ENCODE data around the gene DGKI. TPM values are rescaled to one million over a fixed set of nuclear protein-coding genes. Genes with fewer than 3 reads are reported as not detected.

The DGKI gene
- total and polyA plus RNA-seq, 4 donors, result 1.1 to 11.3 (median 5.2) TPM

- H3K4me3 ChIP-seq (ENCODE audit: low read length in 2 of 2), result peak overlapping the region in 1 of 2 donors; percentile 50
- no peaks in the 10 kb centered on the region for H3K4me1 ChIP-seq (ENCODE audit: control insufficient read depth in 1 of 2, insufficient read depth in 2 of 2, low read length in 2 of 2)
- no peaks in the 10 kb centered on the region for H3K9me3 ChIP-seq (ENCODE audit: control insufficient read depth, low read length)
- intact Hi-C loops (cut with DNase I), result no loop called here
- ATAC-seq (ENCODE audit: low FRiP score) (peak; percentile 26), DNase-seq (no peak)
- no peaks in the 10 kb centered on the region for H3K27me3 ChIP-seq (ENCODE audit: control insufficient read depth in 1 of 2, insufficient read depth in 2 of 2, low read length in 1 of 2)
- H3K27ac ChIP-seq (ENCODE audit: low read depth in 1 of 2, low read length in 2 of 2), result no peak overlapping the region
- WGBS, 2 donors, result 2 to 4% methylated on average over 5 of the region's 5 CpGs
- no peaks in the 10 kb centered on the region for H3K36me3 ChIP-seq (ENCODE audit: control insufficient read depth in 1 of 2, insufficient read depth in 2 of 2, low read length in 1 of 2)
These were observed 503.9 kb downstream of the DGKI start for GRCh38 chr7:137342828-137343261.

GRCh38 chr7:137342265-137342664 lies 504.5 kb downstream of the DGKI start:
- no peak for ATAC-seq (ENCODE audit: low FRiP score)
- intact Hi-C loops (cut with DNase I), result no loop called here
- H3K4me3 ChIP-seq (ENCODE audit: low read length in 2 of 2), result peak overlapping the region in 1 of 2 donors; percentile 26

GRCh38 chr7:137337902-137338301 lies 508.9 kb downstream of the DGKI start:
- Histone ChIP-seq H3K4me3 (ENCODE audit: low read length in 2 of 2) (no peak overlapping the region), H3K4me1 (ENCODE audit: control insufficient read depth in 1 of 2, insufficient read depth in 2 of 2, low read length in 2 of 2) (no peaks in the 10 kb centered on the region), H3K9me3 (ENCODE audit: control insufficient read depth, low read length) (no peaks in the 10 kb centered on the region), H3K36me3 (ENCODE audit: control insufficient read depth in 1 of 2, insufficient read depth in 2 of 2, low read length in 1 of 2) (no peaks in the 10 kb centered on the region), H3K27me3 (ENCODE audit: control insufficient read depth in 1 of 2, insufficient read depth in 2 of 2, low read length in 1 of 2) (no peaks in the 10 kb centered on the region), H3K27ac (ENCODE audit: low read depth in 1 of 2, low read length in 2 of 2) (no peak overlapping the region)
- ATAC-seq (ENCODE audit: low FRiP score), result no peak
- intact Hi-C loops (cut with DNase I), result no loop called here
- 70 to 81% methylated on average over 2 of the region's 2 CpGs for WGBS, 2 donors
- no peak for DNase-seq

More at GRCh38 chr7:137342265-137342664, 504.5 kb downstream of the DGKI start:
- H3K27ac ChIP-seq (ENCODE audit: low read depth in 1 of 2, low read length in 2 of 2), result no peak overlapping the region
- H3K9me3 ChIP-seq (ENCODE audit: control insufficient read depth, low read length), result no peaks in the 10 kb centered on the region
- H3K4me1 ChIP-seq (ENCODE audit: control insufficient read depth in 1 of 2, insufficient read depth in 2 of 2, low read length in 2 of 2), result no peaks in the 10 kb centered on the region
- no peaks in the 10 kb centered on the region for H3K27me3 ChIP-seq (ENCODE audit: control insufficient read depth in 1 of 2, insufficient read depth in 2 of 2, low read length in 1 of 2)
- DNase-seq, result no peak
- 18 to 30% methylated on average over 3 of the region's 3 CpGs for WGBS, 2 donors
- no peaks in the 10 kb centered on the region for H3K36me3 ChIP-seq (ENCODE audit: control insufficient read depth in 1 of 2, insufficient read depth in 2 of 2, low read length in 1 of 2)

GRCh38 chr7:137335814-137336213 lies 511.0 kb downstream of the DGKI start:
- Histone ChIP-seq H3K4me3 (ENCODE audit: low read length in 2 of 2) (no peak overlapping the region), H3K36me3 (ENCODE audit: control insufficient read depth in 1 of 2, insufficient read depth in 2 of 2, low read length in 1 of 2) (no peaks in the 10 kb centered on the region), H3K27ac (ENCODE audit: low read depth in 1 of 2, low read length in 2 of 2) (no peak overlapping the region), H3K27me3 (ENCODE audit: control insufficient read depth in 1 of 2, insufficient read depth in 2 of 2, low read length in 1 of 2) (no peaks in the 10 kb centered on the region), H3K4me1 (ENCODE audit: control insufficient read depth in 1 of 2, insufficient read depth in 2 of 2, low read length in 2 of 2) (no peaks in the 10 kb centered on the region), H3K9me3 (ENCODE audit: control insufficient read depth, low read length) (no peaks in the 10 kb centered on the region)
- 83 to 91% methylated on average over 4 of the region's 4 CpGs for WGBS, 2 donors
- DNase-seq (no peak), ATAC-seq (ENCODE audit: low FRiP score) (no peak)
- intact Hi-C loops (cut with DNase I), result no loop called here

GRCh38 chr7:137331378-137331777 lies 515.4 kb downstream of the DGKI start:
- 30 to 75% methylated on average over 8 of the region's 8 CpGs for whole genome bisulfite sequencing, 2 donors
- Histone ChIP-seq H3K9me3 (ENCODE audit: control insufficient read depth, low read length) (no peaks in the 10 kb centered on the region), H3K4me1 (ENCODE audit: control insufficient read depth in 1 of 2, insufficient read depth in 2 of 2, low read length in 2 of 2) (no peaks in the 10 kb centered on the region), H3K27ac (ENCODE audit: low read depth in 1 of 2, low read length in 2 of 2) (no peak overlapping the region), H3K36me3 (ENCODE audit: control insufficient read depth in 1 of 2, insufficient read depth in 2 of 2, low read length in 1 of 2) (no peaks in the 10 kb centered on the region), H3K27me3 (ENCODE audit: control insufficient read depth in 1 of 2, insufficient read depth in 2 of 2, low read length in 1 of 2) (no peaks in the 10 kb centered on the region), H3K4me3 (ENCODE audit: low read length in 2 of 2) (no peak overlapping the region)
- ATAC-seq (ENCODE audit: low FRiP score) (no peak), DNase-seq (no peak)
- intact Hi-C loops (cut with DNase I), result no loop called here

Other genes starting within 250 kb of the DGKI start
- gene CREB3L2, start 155.1 kb upstream of the DGKI start, total RNA-seq, result 100 to 1,000 TPM; 109 to 165 TPM
- gene CREB3L2, start 155.1 kb upstream of the DGKI start, polyA plus RNA-seq, result 10 to 100 TPM; 10.6 to 38.4 TPM
- not detected for gene AKR1D1, start 229.5 kb upstream of the DGKI start, total RNA-seq
- not detected for gene AKR1D1, start 229.5 kb upstream of the DGKI start, polyA plus RNA-seq

Measured in aorta (tissue), 5 donors.